ENCODE measurements around the gene RPH3AL. TPM values are rescaled to one million over a fixed set of nuclear protein-coding genes. Genes with fewer than 3 reads are reported as not detected.

The RPH3AL gene
- total RNA-seq, 1 experiment from 2014 or later = 3.0 TPM

DNA sequence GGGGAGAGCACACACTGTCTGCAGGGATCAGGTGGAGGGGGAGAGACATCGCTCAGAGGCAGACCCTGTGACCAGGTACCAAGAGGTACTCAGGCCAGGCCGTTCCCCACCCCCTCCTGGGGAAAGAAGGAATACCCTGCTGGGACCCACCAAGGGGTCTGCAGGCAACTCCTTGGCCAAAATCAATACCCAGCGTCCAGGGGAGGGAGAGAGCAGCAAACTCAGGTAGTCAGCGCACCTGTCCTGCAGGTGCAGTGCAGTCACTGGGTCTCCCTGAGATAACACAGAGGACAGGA lies 113.7 kb downstream of the RPH3AL start:
- no peak for DNase-seq
- peaks cover 4% of the 10 kb centered on the region; the same call in 1 of the 2 replicates for H3K4me1 ChIP-seq (ENCODE audit: insufficient read depth, low read length)
- Mint-ChIP-seq H3K36me3 (ENCODE audit: insufficient read depth in 1 of 3, low read depth in 3 of 3) (no peaks in the 10 kb centered on the region; a peak in 1 of 7 replicates), H3K27ac (peak overlapping the region in 1 of 3 experiments; percentile 62; a peak in 1 of 7 replicates), H3K4me1 (peaks cover 20 to 31% of the 10 kb centered on the region in 2 experiments), H3K4me3 (no peak overlapping the region), H3K9me3 (peaks cover 2 to 4% of the 10 kb centered on the region in 2 experiments; a peak in 2 of 5 replicates), H3K27me3 (ENCODE audit: low read depth) (no peaks in the 10 kb centered on the region; the same call in none of the 2 replicates)
- no peaks in the 10 kb centered on the region for H3K79me2 ChIP-seq (ENCODE audit: insufficient read depth, low read length)
- no peaks in the 10 kb centered on the region for H4K20me1 ChIP-seq (ENCODE audit: control insufficient read depth, insufficient read depth, insufficient read length)
- H2BK5ac ChIP-seq (ENCODE audit: insufficient read length, low read length) = no peak overlapping the region
- no peak overlapping the region for H2BK20ac ChIP-seq (ENCODE audit: low read depth, low read length, poor library complexity, severe bottlenecking)
- WGBS (ENCODE audit: extremely low coverage, insufficient read length, low lambda C conversion rate) = no CpG with 5 or more reads among the region's 4 CpGs
- H4K91ac ChIP-seq (ENCODE audit: insufficient read length, low read depth, low read length) = no peak overlapping the region
- H3K9me3 ChIP-seq (ENCODE audit: control insufficient read depth, low read depth, low read length) = no peaks in the 10 kb centered on the region
- H2AK5ac ChIP-seq (ENCODE audit: insufficient read length, low read length) = no peak overlapping the region
- H2BK12ac ChIP-seq (ENCODE audit: insufficient read length, low read depth, low read length) = no peak overlapping the region
- H3K27ac ChIP-seq (ENCODE audit: insufficient read length, low read depth, low read length) = no peak overlapping the region
- H3T11ph ChIP-seq (ENCODE audit: low read length) = no peak overlapping the region
- no peaks in the 10 kb centered on the region for H3K23me2 ChIP-seq (ENCODE audit: insufficient read length, low read depth, low read length, poor library complexity, severe bottlenecking)
- H3K23ac ChIP-seq (ENCODE audit: insufficient read length, low read depth, low read length) = no peak overlapping the region
- no peaks in the 10 kb centered on the region for H3K79me1 ChIP-seq (ENCODE audit: insufficient read depth, low read depth, low read length, poor library complexity, severe bottlenecking)
- no peak overlapping the region for H4K5ac ChIP-seq (ENCODE audit: insufficient read length, low read depth, low read length)
- H4K8ac ChIP-seq (replicated peaks; ENCODE audit: insufficient read length, low read depth, low read length) = no peak overlapping the region
- H3K18ac ChIP-seq (ENCODE audit: insufficient read length, low read depth, low read length) = no peak overlapping the region
- TF ChIP-seq, protein P1, sequence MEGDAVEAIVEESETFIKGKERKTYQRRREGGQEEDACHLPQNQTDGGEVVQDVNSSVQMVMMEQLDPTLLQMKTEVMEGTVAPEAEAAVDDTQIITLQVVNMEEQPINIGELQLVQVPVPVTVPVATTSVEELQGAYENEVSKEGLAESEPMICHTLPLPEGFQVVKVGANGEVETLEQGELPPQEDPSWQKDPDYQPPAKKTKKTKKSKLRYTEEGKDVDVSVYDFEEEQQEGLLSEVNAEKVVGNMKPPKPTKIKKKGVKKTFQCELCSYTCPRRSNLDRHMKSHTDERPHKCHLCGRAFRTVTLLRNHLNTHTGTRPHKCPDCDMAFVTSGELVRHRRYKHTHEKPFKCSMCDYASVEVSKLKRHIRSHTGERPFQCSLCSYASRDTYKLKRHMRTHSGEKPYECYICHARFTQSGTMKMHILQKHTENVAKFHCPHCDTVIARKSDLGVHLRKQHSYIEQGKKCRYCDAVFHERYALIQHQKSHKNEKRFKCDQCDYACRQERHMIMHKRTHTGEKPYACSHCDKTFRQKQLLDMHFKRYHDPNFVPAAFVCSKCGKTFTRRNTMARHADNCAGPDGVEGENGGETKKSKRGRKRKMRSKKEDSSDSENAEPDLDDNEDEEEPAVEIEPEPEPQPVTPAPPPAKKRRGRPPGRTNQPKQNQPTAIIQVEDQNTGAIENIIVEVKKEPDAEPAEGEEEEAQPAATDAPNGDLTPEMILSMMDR (conservative IDR thresholded peaks at IDR 0.05) = no peak
- no peak overlapping the region for H3K4ac ChIP-seq (ENCODE audit: low read depth, low read length)
- H3K27me3 ChIP-seq (ENCODE audit: insufficient read depth, low read length) = no peaks in the 10 kb centered on the region
- no peak overlapping the region for H3K9ac ChIP-seq (ENCODE audit: extremely low read depth, insufficient read length, low read length)
- no peak overlapping the region for H2BK120ac ChIP-seq (ENCODE audit: low read depth, low read length, poor library complexity, severe bottlenecking)
- no peak overlapping the region for H2AFZ ChIP-seq (ENCODE audit: low read length)
- no peak overlapping the region for H3K56ac ChIP-seq (ENCODE audit: insufficient read length, low read depth, low read length)
- H2BK15ac ChIP-seq (ENCODE audit: low read depth, low read length) = no peak overlapping the region
- no peak overlapping the region for H3K14ac ChIP-seq (ENCODE audit: insufficient read depth, low read length)
- H3K4me2 ChIP-seq (ENCODE audit: insufficient read depth, insufficient read length, low read length) = no peak overlapping the region

Data from H9 (cell line).